Hepatocyte (in vitro differentiated cells): ENCODE measurements around the gene ZNF697. TPM values are rescaled to one million over a fixed set of nuclear protein-coding genes. Genes with fewer than 3 reads are reported as not detected.
A peak's percentile ranks its signal among the peaks of the same experiment; 100 is the strongest.
"Not testable (repeated sequence)": the region's sequence is repeated elsewhere in the genome, so short reads cannot be mapped to it uniquely, and the experiment has no call there.

Experiments
- DNase-seq: peaks from one replicate; pipeline ENCODE4 v3.0.0-alpha.2; 2016; ENCODE audit warnings: low spot score
- H2AFZ ChIP-seq: fragments of 200-600 bp; sonication (generic); 2 replicates; pipeline ENCODE4 v1.6.0; 2016; ENCODE audit warnings: antibody characterized with exemption, mild to moderate bottlenecking
- H3K27ac ChIP-seq: fragments of 200-600 bp; sonication (generic); 2 replicates; pipeline ENCODE4 v1.5.1; 2016; ENCODE audit warnings: mild to moderate bottlenecking
- H3K27me3 ChIP-seq: fragments of 200-600 bp; sonication (generic); 2 replicates; pipeline ENCODE4 v1.6.1; 2016
- H3K36me3 ChIP-seq: fragments of 200-600 bp; sonication (generic); replicated peaks from 2 replicates; pipeline ENCODE4 v1.5.1; 2016; ENCODE audit warnings: low read depth; ENCODE audit not compliant: insufficient read depth
- H3K4me1 ChIP-seq: fragments of 200-600 bp; sonication (generic); 2 replicates; pipeline ENCODE4 v1.5.1; 2016; ENCODE audit warnings: mild to moderate bottlenecking, moderate library complexity; ENCODE audit not compliant: insufficient read depth
- H3K4me2 ChIP-seq: fragments of 200-600 bp; sonication (generic); 2 replicates; pipeline ENCODE4 v1.6.0; 2016
- H3K4me3 ChIP-seq: fragments of 200-600 bp; sonication (generic); 2 replicates; pipeline ENCODE4 v1.5.1; 2016; ENCODE audit warnings: mild to moderate bottlenecking
- H3K79me2 ChIP-seq: fragments of 200-600 bp; sonication (generic); 2 replicates; pipeline ENCODE4 v1.6.0; 2017; ENCODE audit warnings: mild to moderate bottlenecking
- H3K9me2 ChIP-seq: fragments of 200-600 bp; sonication (generic); replicated peaks from 2 replicates; pipeline ENCODE4 v1.6.0; 2017; ENCODE audit warnings: mild to moderate bottlenecking; ENCODE audit not compliant: insufficient read depth
- H3K9me3 ChIP-seq: fragments of 200-600 bp; sonication (generic); 2 replicates; pipeline ENCODE4 v1.5.1; 2016; ENCODE audit warnings: low read depth, mild to moderate bottlenecking
- H4K20me1 ChIP-seq: fragments of 200-600 bp; sonication (generic); 2 replicates; pipeline ENCODE4 v1.6.0; 2016; ENCODE audit warnings: mild to moderate bottlenecking; ENCODE audit not compliant: insufficient read depth, poor library complexity, severe bottlenecking
- CTCF ChIP-seq: fragments of 200-600 bp; sonication (generic); IDR thresholded peaks from 2 replicates; pipeline ENCODE4 v1.5.1; 2016; ENCODE audit warnings: antibody characterized with exemption, mild to moderate bottlenecking; ENCODE audit not compliant: poor library complexity
- EZH2 ChIP-seq: fragments of 200-600 bp; sonication (generic); IDR thresholded peaks from 2 replicates; pipeline ENCODE4 v1.6.1; 2016; ENCODE audit warnings: antibody characterized with exemption, mild to moderate bottlenecking, borderline replicate concordance
- EZH2phosphoT487 ChIP-seq: fragments of 200-600 bp; sonication (generic); IDR thresholded peaks from one replicate; pipeline ENCODE4 v1.6.1; 2018; ENCODE audit warnings: antibody characterized with exemption, mild to moderate bottlenecking, low read depth, moderate library complexity; ENCODE audit not compliant: unreplicated experiment, severe bottlenecking
- WGBS: methylation state at CpG from one replicate; pipeline ENCODE4 v1.1.6; 2016; ENCODE audit warnings: low lambda C conversion rate; ENCODE audit errors: missing lambda C conversion rate; 5-methylcytosine and 5-hydroxymethylcytosine counted together
- polyA plus RNA-seq: library from polyadenylated mRNA; unstranded; fragments of >200 nt; fragmentation: Nextera tagmentation; extraction: Ambion mirVana; gene quantifications from 2 replicates; pipeline ENCODE4 v1.2.1, GENCODE V29; 2016
- total RNA-seq: library from RNA; depleted of rRNA; stranded (reverse); fragments of >200 nt; gene quantifications from 2 replicates; pipeline ENCODE4 v1.2.3, GENCODE V29; 2014

ZNF697 gene
- total and polyA plus RNA-seq, 2 experiments from 2014 or later, result 0.58 to 7.5 TPM

GRCh38 chr1:119613769-119614720, 34.0 kb downstream of the ZNF697 start:
- TF ChIP-seq CTCF (peak; percentile 73), EZH2 (no peak), EZH2phosphoT487 (no peak)
- Histone ChIP-seq H3K27me3 (no peaks in the 10 kb centered on the region), H3K9me3 (no peaks in the 10 kb centered on the region), H3K4me2 (no peak overlapping the region), H3K9me2 (no peaks in the 10 kb centered on the region), H3K36me3 (no peaks in the 10 kb centered on the region), H3K27ac (no peak overlapping the region), H3K4me1 (no peaks in the 10 kb centered on the region), H2AFZ (no peak overlapping the region), H3K79me2 (no peaks in the 10 kb centered on the region), H4K20me1 (no peaks in the 10 kb centered on the region), H3K4me3 (no peak overlapping the region)
- peak; percentile 93 for DNase-seq
- WGBS, result 44% methylated on average over 9 of the region's 9 CpGs

DNA sequence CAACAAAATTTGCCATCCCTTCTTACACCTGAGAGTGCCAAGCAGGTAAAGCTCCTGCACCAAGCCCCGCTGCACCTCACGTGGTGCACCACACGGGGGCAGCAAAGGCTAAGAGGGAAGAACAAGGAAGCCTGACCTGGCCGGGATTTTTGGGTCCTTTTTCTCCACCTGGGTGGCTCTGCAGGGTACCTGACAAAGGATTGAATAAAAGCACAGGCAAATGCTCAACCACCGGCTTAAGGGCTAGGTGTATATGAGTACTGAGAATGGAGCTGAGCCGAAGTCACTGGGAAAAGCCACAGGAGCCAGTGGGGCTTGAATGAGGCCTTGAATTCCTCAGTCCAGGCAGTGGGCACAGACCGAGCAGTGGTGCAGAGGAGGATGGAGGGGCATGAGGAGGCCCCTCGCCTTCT, 36.4 kb downstream of the ZNF697 start:
- Histone ChIP-seq H3K27me3 (no peaks in the 10 kb centered on the region), H3K4me1 (no peaks in the 10 kb centered on the region), H3K4me3 (no peak overlapping the region), H3K9me3 (no peaks in the 10 kb centered on the region), H3K79me2 (no peaks in the 10 kb centered on the region), H3K27ac (no peak overlapping the region), H4K20me1 (no peaks in the 10 kb centered on the region), H3K9me2 (no peaks in the 10 kb centered on the region), H2AFZ (no peak overlapping the region), H3K4me2 (no peak overlapping the region), H3K36me3 (no peaks in the 10 kb centered on the region)
- DNase-seq, result peak; percentile 88
- TF ChIP-seq EZH2 (no peak), CTCF (peak; percentile 85)
- WGBS, result 23% methylated on average over 8 of the region's 8 CpGs

DNA sequence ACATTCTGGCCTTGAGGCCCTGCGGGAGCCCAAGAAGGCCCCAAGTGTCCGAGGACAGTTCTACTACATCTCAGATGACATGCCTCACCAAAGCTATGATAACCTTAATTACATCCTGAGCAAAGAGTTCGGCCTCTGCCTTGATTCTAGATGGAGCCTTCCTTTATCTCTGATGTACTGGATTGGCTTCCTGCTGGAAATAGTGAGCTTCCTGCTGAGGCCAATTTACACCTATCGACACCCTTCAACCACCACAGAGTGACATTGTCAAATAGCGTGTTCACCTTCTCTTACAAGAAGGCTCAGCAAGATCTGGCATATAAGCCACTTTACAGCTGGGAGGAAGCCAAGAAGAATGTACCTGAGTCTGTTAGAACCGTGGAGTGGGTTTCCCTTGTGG, 39.2 kb downstream of the ZNF697 start:
- not testable (repeated sequence) for H3K27ac ChIP-seq, H3K9me3 ChIP-seq, DNase-seq, H3K4me3 ChIP-seq, H3K4me1 ChIP-seq, H3K27me3 ChIP-seq, H3K36me3 ChIP-seq, H3K4me2 ChIP-seq, H3K79me2 ChIP-seq, H4K20me1 ChIP-seq, H3K9me2 ChIP-seq, H2AFZ ChIP-seq
- WGBS, result 84% methylated on average over 6 of the region's 6 CpGs

DNA sequence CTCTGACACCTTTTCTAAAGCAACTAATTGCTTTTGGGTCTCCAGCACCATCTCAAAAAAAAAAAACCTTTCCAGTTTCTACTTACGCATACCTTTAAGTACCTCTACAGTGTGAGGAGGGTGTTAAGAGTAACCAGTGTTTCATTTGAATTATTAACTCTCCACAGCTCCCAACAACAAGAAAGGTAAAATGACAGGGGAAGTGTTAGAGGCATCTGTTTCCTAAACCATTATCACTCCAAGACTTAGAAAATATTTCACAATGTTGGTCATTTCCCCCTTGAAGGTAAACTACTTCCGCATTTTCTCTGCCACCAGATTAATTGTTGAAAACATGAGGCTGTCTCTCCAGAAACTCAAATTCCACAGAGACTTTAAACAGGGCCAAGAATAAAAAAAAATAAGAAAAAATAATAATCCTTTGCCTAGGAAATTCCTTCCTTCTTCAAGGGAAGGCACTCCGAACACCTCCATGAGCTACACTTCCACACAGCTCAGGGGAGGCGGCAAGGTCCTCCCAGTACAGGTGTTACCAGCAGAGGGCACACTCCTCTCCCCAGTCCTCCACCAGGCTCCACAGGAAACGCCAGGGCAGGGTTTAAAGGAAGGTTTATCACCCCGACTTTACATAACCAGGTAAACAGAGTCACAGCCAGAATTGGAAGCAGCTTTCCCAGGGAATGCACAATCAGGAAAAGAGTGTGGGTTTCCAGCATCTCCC, 40.8 kb downstream of the ZNF697 start:
- H3K9me3 ChIP-seq, H3K27me3 ChIP-seq, H2AFZ ChIP-seq, H4K20me1 ChIP-seq, DNase-seq, H3K36me3 ChIP-seq, H3K79me2 ChIP-seq, H3K27ac ChIP-seq, H3K4me2 ChIP-seq, H3K4me3 ChIP-seq, H3K9me2 ChIP-seq, H3K4me1 ChIP-seq: not testable (repeated sequence)
- WGBS, result over 99% methylated on average over 4 of the region's 6 CpGs
